Middle frontal gyrus (tissue), 1 donor: ENCODE measurements around the gene RBM19.
A peak's percentile ranks its signal among the peaks of the same experiment; 100 is the strongest.
"Not testable (repeated sequence)": the region's sequence is repeated elsewhere in the genome, so short reads cannot be mapped to it uniquely, and the experiment has no call there.

Source experiments
- DNase-seq: peaks from one replicate; pipeline ENCODE4 v3.0.0-alpha.2; 2015; ENCODE audit warnings: low spot score; ENCODE audit errors: extremely low spot score

Gene RBM19, protein sequence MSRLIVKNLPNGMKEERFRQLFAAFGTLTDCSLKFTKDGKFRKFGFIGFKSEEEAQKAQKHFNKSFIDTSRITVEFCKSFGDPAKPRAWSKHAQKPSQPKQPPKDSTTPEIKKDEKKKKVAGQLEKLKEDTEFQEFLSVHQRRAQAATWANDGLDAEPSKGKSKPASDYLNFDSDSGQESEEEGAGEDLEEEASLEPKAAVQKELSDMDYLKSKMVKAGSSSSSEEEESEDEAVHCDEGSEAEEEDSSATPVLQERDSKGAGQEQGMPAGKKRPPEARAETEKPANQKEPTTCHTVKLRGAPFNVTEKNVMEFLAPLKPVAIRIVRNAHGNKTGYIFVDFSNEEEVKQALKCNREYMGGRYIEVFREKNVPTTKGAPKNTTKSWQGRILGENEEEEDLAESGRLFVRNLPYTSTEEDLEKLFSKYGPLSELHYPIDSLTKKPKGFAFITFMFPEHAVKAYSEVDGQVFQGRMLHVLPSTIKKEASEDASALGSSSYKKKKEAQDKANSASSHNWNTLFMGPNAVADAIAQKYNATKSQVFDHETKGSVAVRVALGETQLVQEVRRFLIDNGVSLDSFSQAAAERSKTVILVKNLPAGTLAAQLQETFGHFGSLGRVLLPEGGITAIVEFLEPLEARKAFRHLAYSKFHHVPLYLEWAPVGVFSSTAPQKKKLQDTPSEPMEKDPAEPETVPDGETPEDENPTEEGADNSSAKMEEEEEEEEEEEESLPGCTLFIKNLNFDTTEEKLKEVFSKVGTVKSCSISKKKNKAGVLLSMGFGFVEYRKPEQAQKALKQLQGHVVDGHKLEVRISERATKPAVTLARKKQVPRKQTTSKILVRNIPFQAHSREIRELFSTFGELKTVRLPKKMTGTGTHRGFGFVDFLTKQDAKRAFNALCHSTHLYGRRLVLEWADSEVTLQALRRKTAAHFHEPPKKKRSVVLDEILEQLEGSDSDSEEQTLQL

GRCh38 chr12:113965951-113966797 lies at the start of gene RBM19:
RBM19 (minus strand) TSS chr12:113966325; CDS start chr12:113966227, 98 bp downstream.
- peak; percentile 100 for DNase-seq

DNA sequence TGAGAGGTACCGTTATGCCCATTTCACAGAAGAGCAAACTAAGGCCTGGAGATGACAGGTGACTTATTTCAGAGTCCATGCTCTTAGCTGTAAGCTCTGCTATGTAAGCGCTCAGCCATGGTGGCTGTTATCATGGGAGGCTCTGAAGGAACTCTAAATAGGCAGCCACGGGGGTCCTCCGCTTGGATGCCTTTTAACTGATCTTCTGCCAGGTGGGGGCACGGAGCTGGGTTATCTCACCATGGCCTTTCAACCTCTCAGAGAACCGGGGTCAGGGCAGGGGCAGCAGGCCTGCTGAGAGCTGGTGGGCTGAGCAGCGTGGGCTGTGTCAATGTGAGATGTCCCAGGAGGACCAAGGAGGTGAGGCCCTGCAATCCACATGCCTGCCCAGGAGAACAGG lies 49.7 kb upstream of the RBM19 start:
- no peak for DNase-seq

- no peak for DNase-seq
These were observed 47.6 kb upstream of the RBM19 start for GRCh38 chr12:114013575-114014345.

- DNase-seq, result no peak
These were observed 46.8 kb upstream of the RBM19 start for GRCh38 chr12:114012744-114013431.

DNA sequence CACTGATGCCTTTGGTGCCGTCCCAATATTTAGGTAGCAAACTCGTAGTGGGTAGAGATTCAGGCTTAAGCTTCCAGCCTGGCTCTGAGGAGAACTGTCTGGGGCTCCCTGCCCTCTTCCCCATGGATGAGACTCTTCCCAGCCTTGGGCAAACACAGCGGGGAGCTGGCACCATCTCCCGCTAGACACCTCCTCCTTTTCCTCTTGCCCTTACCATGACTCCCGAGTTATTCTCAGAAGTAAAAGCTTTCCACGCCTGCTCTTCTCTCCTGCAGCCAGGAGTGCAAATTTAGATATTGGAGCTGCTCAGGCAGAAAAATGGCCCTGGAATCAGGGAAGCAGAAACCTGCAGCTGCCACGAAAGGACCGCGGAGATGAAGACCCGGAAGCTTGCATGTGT lies 45.6 kb upstream of the RBM19 start:
- no peak for DNase-seq

- no peak for DNase-seq
These were observed 40.6 kb upstream of the RBM19 start for GRCh38 chr12:114006482-114007425.

DNA sequence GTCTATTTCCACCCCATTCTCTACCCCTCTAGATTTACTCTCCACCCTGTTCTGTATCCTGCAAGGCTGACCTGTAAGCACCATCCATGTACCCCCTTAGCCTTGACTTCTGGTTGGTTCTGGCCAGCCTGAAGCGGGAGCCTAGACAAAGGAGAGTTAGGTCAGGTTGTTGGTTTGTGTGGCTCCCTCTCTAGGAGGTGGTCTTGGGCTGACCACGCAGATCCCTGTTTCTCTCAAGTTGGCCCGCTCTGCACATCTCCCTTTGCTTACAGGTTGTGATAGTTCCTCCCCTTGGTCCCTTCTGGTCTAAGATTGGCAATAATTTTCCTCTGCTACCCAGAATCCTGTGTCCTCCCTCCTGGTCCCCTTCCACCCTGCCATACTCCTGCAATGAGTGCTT lies 38.3 kb upstream of the RBM19 start:
- no peak for DNase-seq

- no peak for DNase-seq
These were observed 37.2 kb upstream of the RBM19 start for GRCh38 chr12:114003286-114003685.

GRCh38 chr12:114001511-114002340 lies 35.6 kb upstream of the RBM19 start:
- DNase-seq, result no peak

DNA sequence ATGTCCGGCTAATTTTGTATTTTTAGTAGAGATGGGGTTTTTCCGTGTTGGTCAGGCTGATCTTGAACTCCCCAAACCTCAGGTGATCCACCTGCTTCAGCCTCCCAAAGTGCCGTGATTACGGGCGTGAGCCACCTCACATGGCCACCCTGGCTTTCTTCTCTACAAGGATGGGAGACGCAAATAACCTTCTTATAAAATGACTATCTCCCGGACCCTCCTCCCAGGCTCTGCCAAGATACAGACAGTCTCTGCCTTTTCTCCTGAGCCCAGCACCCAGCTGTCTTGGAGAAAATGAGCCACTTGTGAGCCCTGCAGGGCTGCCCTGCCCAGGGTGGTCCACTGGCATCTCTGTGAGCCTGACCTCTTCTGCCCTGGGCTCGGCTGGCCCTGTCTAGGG lies 34.7 kb upstream of the RBM19 start:
- no peak for DNase-seq

GRCh38 chr12:114000261-114000660 lies 34.1 kb upstream of the RBM19 start:
- DNase-seq, result not testable (repeated sequence)

GRCh38 chr12:113997365-113997764 lies 31.2 kb upstream of the RBM19 start:
- no peak for DNase-seq

DNA sequence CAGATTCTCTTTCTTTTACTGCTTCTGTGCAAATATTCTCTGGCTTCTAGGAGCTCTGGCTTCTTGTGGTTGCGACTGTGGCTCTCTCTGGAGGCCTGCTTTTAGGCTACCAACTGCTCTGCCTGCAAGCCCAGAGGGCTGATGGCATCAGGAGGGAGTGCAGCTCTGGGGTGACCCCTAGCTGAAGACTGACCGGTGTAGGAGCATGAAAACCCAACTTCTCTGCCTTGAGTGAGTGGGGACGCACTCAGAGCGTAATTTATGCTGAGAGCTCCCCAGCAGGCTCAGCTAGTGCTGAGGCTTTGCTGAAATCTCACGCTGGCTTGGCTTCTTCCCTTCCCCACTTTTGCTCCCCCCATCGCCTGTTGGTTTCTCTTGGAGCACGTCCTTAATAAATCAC lies 29.9 kb upstream of the RBM19 start:
- DNase-seq, result no peak

DNA sequence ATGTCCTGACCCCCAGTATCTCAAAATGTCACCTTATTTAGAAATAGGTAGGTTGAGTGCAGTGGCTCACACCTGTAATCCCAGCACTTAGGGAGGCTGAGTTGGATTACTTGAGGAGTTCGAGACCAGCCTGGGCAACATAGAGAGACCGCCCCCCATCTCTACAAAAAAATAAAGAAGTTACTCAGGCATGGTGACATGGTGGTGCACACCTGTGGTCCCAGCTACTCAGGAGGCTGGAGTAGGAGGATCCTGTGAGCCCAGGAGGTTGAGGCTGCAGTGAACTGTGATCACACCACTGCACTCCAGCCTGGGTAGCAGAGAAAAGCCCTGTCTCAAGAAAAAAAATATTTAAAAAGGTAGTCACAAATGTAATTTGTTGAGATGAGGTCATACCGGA lies 27.9 kb upstream of the RBM19 start:
- DNase-seq, result no peak

DNA sequence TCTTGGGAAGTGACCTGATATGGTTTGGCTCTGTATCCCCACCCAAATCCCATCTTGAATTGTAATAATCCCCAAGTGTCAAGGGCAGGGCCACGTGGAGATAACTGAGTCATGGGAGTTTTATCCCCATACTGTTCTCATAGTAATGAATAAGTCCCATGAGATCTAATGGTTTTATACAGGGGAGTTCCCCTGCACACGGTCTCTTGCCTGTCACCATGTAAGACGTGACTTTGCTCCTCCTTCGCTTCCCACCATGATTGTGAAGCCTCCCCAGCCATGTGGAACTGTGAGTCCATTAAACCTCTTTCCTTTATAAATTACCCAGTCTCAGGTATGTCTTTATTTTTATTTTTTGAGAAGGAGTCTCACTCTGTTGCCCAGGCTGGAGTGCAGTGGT lies 26.6 kb upstream of the RBM19 start:
- DNase-seq, result not testable (repeated sequence)

- no peak for DNase-seq
These were observed 25.3 kb upstream of the RBM19 start for GRCh38 chr12:113991224-113992044.
